Adrenal gland (tissue), 12 donors: ENCODE results near the gene GLCE. TPM values are rescaled to one million over a fixed set of nuclear protein-coding genes. Genes with fewer than 3 reads are reported as not detected.

Experiments used
- DNase-seq, 7 donors: peaks; one replicate each; pipeline ENCODE4 v3.0.0-alpha.2; 2019 to 2020
- H3K27ac ChIP-seq, 5 donors: fragments of 200-600 bp; sonication (generic) in 4 of 5; 1 replicate in 3 of 5; 2 replicates in 2 of 5; pipeline versions ENCODE4 v1.5.1 to v1.8.0; 2016 to 2020; ENCODE audit warnings: mild to moderate bottlenecking in 1 of 5
- H3K27me3 ChIP-seq: fragments of 200-600 bp; 2 replicates; pipeline ENCODE4 v1.8.0; 2021
- H3K36me3 ChIP-seq, 2 donors: fragments of 200-600 bp; replicated peaks in 1 of 2; 1 replicate in 1 of 2; 2 replicates in 1 of 2; pipeline versions ENCODE4 v1.5.1 to v1.8.0; 2018 to 2022
- H3K4me1 ChIP-seq, 2 donors: fragments of 200-600 bp; replicated peaks in 1 of 2; 1 replicate in 1 of 2; 2 replicates in 1 of 2; pipeline versions ENCODE4 v1.5.1 to v1.8.0; 2018 to 2021
- H3K4me3 ChIP-seq, 4 donors: fragments of 200-600 bp; sonication (generic) in 3 of 4; one replicate each; pipeline ENCODE4 v1.5.1; 2016 to 2018
- H3K9me3 ChIP-seq, 3 donors: fragments of 200-600 bp; sonication (generic) in 1 of 3; replicated peaks in 1 of 3; 1 replicate in 2 of 3; 2 replicates in 1 of 3; pipeline versions ENCODE4 v1.5.1 to v1.8.0; 2016 to 2021
- POLR2A ChIP-seq, 2 donors: fragments of 450-650 bp; IDR thresholded peaks; one replicate each; pipeline ENCODE4 v1.6.1; 2017; ENCODE audit warnings: antibody characterized with exemption in 2 of 2, mild to moderate bottlenecking in 2 of 2, moderate library complexity in 1 of 2
- WGBS, 4 donors: extraction: QIAGEN DNeasy Blood & Tissue Kit in 2 of 4; methylation state at CpG; one replicate each; pipeline versions ENCODE4 v1.1.5 to v1.1.7; 2013 to 2017; 5-methylcytosine and 5-hydroxymethylcytosine counted together
- intact Hi-C, 2 donors: fragments of 100-400 bp; cut with DNase I; formaldehyde crosslinking; loops; one replicate each; pipeline versions ENCODE4 v1.14.1 to v1.15.0; 2022 to 2023
- polyA plus RNA-seq, 3 donors: library from polyadenylated mRNA; stranded (reverse); fragments of 200-250 nt in 2 of 3; fragments of 350-450 nt in 1 of 3; fragmentation: Illumina TruSeq in 1 of 3; extraction: RNeasy Lipid Tissue Mini Kit (QIAGEN cat#74804) in 1 of 3; gene quantifications; one replicate each; pipeline ENCODE4 v1.2.3, GENCODE V29; 2013 to 2014
- total RNA-seq, 9 donors: library from RNA; depleted of rRNA in 4 of 9; stranded (reverse); fragments of >200 nt in 4 of 9; fragments of 120-200 nt in 1 of 9; fragmentation: NEBNext Ultra II Directional in 1 of 9; extraction: Animal tissue kit (Norgen Biotek cat#: 25700) in 1 of 9; gene quantifications; one replicate each; pipeline versions ENCODE4 v1.1.0 to v1.2.4, GENCODE V29; 2013 to 2023
- TF ChIP-seq, protein P1 (sequence below), 6 experiments: fragments of 450-650 bp in 4 of 6; fragments of 200-600 bp in 2 of 6; sonication (generic) in 1 of 6; IDR thresholded peaks; 1 replicate in 5 of 6; 2 replicates in 1 of 6; pipeline versions ENCODE4 v1.5.1 to v1.8.0; 2016 to 2021; ENCODE audit warnings: antibody characterized with exemption in 6 of 6, mild to moderate bottlenecking in 2 of 6, moderate library complexity in 1 of 6
- donor health status: healthy with polysubstance abuse.
- donor health status: Bipolar disorder and iron deficiency.
- donor health status: DM: yes; HTN: yes; CAD: no.
- donor health status: DM: no; HTN: no; CAD: no.
- donor health status: DM: no; HTN: no; CAD: no.
- donor health status: DM: yes; HTN: yes; CAD: no.

Gene GLCE
- total and polyA plus RNA-seq, 12 donors: 9.3 to 48.4 (median 28.1) TPM

DNA sequence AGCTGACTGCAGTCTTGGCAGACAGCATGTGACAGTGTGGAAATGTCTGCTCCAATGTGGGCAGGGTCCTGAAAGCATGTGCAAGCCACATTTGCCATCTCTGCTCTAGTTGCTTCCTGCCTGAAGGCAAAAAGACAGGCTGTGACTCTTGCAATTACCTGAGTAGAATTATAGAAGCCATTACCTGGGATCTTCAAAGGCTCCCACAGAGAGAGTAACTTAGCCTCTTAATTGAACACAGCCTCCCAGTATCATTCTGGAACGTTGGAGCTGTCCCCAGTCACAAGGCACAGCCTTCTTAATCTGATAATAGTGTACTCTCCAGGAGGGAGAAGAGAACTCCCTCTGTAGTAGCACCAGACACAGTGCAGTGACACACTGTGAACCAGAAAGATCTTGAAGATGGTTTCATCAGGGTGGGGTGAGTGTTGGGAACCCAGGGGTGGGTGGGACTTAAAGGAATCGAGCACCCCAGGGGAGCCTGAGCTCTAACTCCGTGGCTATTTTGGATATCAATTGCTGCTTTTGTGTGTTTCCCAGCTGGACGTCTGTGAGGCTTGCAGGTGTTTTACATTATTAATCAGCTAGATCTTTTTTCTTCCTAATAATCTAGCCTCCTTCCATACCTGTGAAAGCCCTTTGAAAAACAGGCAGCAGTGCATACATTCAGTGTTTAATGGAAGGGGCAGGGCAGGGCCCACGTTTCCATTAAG, 40.6 kb upstream of the GLCE start:
- intact Hi-C loops: no loop called here
- DNase-seq: no peak
- Histone ChIP-seq H3K27ac (no peak overlapping the region), H3K36me3 (no peaks in the 10 kb centered on the region), H3K9me3 (no peaks in the 10 kb centered on the region), H3K4me3 (no peak overlapping the region), H3K4me1 (no peaks in the 10 kb centered on the region), H3K27me3 (no peaks in the 10 kb centered on the region)
- 61 to 69% (median 62%) methylated on average over 5 of the region's 5 CpGs for WGBS, 4 donors
- TF ChIP-seq, protein P1, sequence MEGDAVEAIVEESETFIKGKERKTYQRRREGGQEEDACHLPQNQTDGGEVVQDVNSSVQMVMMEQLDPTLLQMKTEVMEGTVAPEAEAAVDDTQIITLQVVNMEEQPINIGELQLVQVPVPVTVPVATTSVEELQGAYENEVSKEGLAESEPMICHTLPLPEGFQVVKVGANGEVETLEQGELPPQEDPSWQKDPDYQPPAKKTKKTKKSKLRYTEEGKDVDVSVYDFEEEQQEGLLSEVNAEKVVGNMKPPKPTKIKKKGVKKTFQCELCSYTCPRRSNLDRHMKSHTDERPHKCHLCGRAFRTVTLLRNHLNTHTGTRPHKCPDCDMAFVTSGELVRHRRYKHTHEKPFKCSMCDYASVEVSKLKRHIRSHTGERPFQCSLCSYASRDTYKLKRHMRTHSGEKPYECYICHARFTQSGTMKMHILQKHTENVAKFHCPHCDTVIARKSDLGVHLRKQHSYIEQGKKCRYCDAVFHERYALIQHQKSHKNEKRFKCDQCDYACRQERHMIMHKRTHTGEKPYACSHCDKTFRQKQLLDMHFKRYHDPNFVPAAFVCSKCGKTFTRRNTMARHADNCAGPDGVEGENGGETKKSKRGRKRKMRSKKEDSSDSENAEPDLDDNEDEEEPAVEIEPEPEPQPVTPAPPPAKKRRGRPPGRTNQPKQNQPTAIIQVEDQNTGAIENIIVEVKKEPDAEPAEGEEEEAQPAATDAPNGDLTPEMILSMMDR (IDR thresholded peaks at IDR 0.05): no peak
- TF ChIP-seq POLR2A (IDR thresholded peaks at IDR 0.05): no peak

DNA sequence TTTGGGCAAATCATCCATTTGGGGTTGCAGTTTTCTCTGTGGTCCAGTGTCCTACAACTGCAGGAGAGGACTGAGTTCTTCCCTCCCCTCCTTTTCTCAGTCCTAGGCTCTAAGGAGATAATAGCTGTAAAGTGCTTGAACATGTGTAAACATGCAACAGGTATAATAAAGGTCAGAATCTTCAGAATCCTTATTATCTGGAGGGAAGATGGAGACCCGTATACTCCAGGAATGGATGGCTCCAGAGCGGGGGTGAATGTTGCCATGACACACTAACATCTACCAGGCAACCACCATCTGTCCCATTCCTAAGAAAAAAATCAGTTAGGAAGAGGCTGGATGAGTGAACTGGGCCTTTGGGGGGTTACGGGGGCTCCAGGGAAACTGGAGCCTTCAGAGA, 39.7 kb upstream of the GLCE start:
- Histone ChIP-seq H3K4me1 (no peaks in the 10 kb centered on the region), H3K36me3 (no peaks in the 10 kb centered on the region), H3K9me3 (no peaks in the 10 kb centered on the region), H3K4me3 (no peak overlapping the region), H3K27me3 (no peaks in the 10 kb centered on the region), H3K27ac (no peak overlapping the region)
- DNase-seq: no peak
- intact Hi-C loops: no loop called here
- no peak for TF ChIP-seq POLR2A (IDR thresholded peaks at IDR 0.05)
- TF ChIP-seq, protein P1 (IDR thresholded peaks at IDR 0.05): no peak
- WGBS, 4 donors: 90 to 100% (median 100%) methylated on average over 3 of the region's 3 CpGs

DNA sequence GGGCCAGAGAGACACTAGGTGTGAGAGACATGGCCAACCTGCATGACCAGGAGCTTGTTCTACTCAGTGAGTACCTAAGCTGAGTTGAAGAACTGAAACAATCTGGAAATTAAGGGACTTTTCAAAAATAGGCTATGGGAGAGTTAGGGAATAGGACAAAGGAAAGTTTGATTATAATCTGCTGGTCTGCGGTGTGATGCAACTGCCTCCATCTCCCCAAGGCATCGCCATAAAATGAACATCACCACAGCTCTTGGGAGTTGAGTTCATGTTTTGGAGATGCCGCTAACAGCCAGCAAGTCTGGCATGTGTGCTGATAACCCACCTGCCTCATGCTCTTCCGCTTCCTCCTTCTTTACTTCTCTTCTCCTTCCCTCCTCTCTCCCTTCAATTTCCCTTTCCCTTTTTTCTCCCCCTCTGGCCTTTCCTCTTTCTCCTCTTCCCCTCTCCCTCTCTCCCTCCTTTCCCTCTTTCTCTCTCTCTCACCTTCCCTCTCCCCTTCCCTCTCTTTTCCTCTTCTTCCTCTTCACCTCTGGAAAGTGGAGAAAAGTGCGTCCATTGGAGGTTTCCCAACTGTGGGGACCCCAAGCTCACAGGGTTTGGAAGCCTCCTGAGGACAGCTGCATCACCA, 39.1 kb upstream of the GLCE start:
- H3K4me3 ChIP-seq: no peak overlapping the region
- no peak overlapping the region for H3K27ac ChIP-seq
- 88 to 96% (median 95%) methylated on average over 5 of the region's 5 CpGs for whole genome bisulfite sequencing, 4 donors
- DNase-seq: no peak
- no peaks in the 10 kb centered on the region for H3K9me3 ChIP-seq
- H3K27me3 ChIP-seq: no peaks in the 10 kb centered on the region
- H3K4me1 ChIP-seq: no peaks in the 10 kb centered on the region
- intact Hi-C loops: no loop called here
- TF ChIP-seq, protein P1 (IDR thresholded peaks at IDR 0.05): no peak
- no peak for TF ChIP-seq POLR2A (IDR thresholded peaks at IDR 0.05)
- H3K36me3 ChIP-seq: no peaks in the 10 kb centered on the region

DNA sequence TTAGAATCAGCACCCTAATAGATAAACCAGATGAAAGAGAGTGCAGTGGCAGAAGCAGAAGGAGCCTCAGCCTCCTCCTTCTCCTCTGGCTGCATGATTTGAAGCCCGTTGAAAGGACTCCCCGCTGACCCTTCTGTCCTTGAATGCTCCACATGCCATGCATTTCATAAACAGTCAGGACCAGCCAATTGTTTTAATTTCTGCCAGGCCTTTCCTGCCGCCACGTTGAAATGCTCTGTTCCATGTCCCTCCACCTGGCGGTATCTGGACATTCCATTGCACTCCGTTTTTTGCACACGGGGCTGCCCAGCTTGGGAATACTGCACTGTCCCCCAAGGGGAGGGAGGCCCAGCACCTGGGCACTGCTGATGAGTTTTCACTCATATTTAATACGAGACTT, 35.2 kb upstream of the GLCE start:
- Histone ChIP-seq H3K36me3 (no peaks in the 10 kb centered on the region), H3K27me3 (no peaks in the 10 kb centered on the region), H3K4me3 (no peak overlapping the region), H3K9me3 (no peaks in the 10 kb centered on the region), H3K4me1 (peaks cover 14 to 16% of the 10 kb centered on the region in 2 donors), H3K27ac (peak overlapping the region in 1 of 5 donors; percentile 49)
- no peak for DNase-seq
- intact Hi-C loops: no loop called here
- WGBS, 4 donors: 78 to 85% (median 80%) methylated on average over 8 of the region's 8 CpGs
- TF ChIP-seq, protein P1 (IDR thresholded peaks at IDR 0.05): no peak
